ENCODE data around the gene IGDCC3.
"Not testable (repeated sequence)": the region's sequence is repeated elsewhere in the genome, so short reads cannot be mapped to it uniquely, and the experiment has no call there.

IGDCC3 gene

GRCh38 chr15:65405791-65406423 is 28.1 kb upstream of the IGDCC3 start:
- DNase-seq, result no peak

- DNase-seq, result no peak
These were observed 26.5 kb upstream of the IGDCC3 start for GRCh38 chr15:65404186-65404872.

- DNase-seq, result no peak
These were observed 25.2 kb upstream of the IGDCC3 start for GRCh38 chr15:65402961-65403360.

GRCh38 chr15:65401611-65402240 is 23.9 kb upstream of the IGDCC3 start:
- DNase-seq, result no peak

GRCh38 chr15:65400760-65401610 is 23.2 kb upstream of the IGDCC3 start:
- peak; percentile 70 for DNase-seq

- no peak for DNase-seq
These were observed 22.2 kb upstream of the IGDCC3 start for GRCh38 chr15:65399997-65400396.

- DNase-seq, result no peak
These were observed 21.4 kb upstream of the IGDCC3 start for GRCh38 chr15:65399001-65399706.

- not testable (repeated sequence) for DNase-seq
These were observed 20.7 kb upstream of the IGDCC3 start for GRCh38 chr15:65398486-65398885.

- DNase-seq, result no peak
These were observed 19.1 kb upstream of the IGDCC3 start for GRCh38 chr15:65396965-65397317.

GRCh38 chr15:65396283-65396964 is 18.6 kb upstream of the IGDCC3 start:
- no peak for DNase-seq

GRCh38 chr15:65395567-65396202 is 17.9 kb upstream of the IGDCC3 start:
- DNase-seq, result no peak

- DNase-seq, result no peak
These were observed 17.1 kb upstream of the IGDCC3 start for GRCh38 chr15:65394936-65395335.

- DNase-seq, result no peak
These were observed 16.5 kb upstream of the IGDCC3 start for GRCh38 chr15:65394280-65394789.

GRCh38 chr15:65393557-65393956 is 15.8 kb upstream of the IGDCC3 start:
- no peak for DNase-seq

GRCh38 chr15:65393091-65393490 is 15.3 kb upstream of the IGDCC3 start:
- no peak for DNase-seq

- DNase-seq, result no peak
These were observed 14.6 kb upstream of the IGDCC3 start for GRCh38 chr15:65392368-65392767.

- DNase-seq, result no peak
These were observed 13.9 kb upstream of the IGDCC3 start for GRCh38 chr15:65391732-65392131.

GRCh38 chr15:65390447-65390846 is 12.6 kb upstream of the IGDCC3 start:
- DNase-seq, result no peak

- DNase-seq, result no peak
These were observed 11.4 kb upstream of the IGDCC3 start for GRCh38 chr15:65389226-65389625.

GRCh38 chr15:65388306-65389080 is 10.7 kb upstream of the IGDCC3 start:
- DNase-seq, result no peak

- no peak for DNase-seq
These were observed 9.1 kb upstream of the IGDCC3 start for GRCh38 chr15:65386886-65387285.
